GM18520 (cell line): ENCODE measurements around the gene KRTAP10-2.

ENCODE experiments used
- ATAC-seq: cut with Tn5 transposase; IDR thresholded peaks from one replicate; pipeline ENCODE4 v1.9.1; 2021; ENCODE audit not compliant: unreplicated experiment

Gene KRTAP10-2

DNA sequence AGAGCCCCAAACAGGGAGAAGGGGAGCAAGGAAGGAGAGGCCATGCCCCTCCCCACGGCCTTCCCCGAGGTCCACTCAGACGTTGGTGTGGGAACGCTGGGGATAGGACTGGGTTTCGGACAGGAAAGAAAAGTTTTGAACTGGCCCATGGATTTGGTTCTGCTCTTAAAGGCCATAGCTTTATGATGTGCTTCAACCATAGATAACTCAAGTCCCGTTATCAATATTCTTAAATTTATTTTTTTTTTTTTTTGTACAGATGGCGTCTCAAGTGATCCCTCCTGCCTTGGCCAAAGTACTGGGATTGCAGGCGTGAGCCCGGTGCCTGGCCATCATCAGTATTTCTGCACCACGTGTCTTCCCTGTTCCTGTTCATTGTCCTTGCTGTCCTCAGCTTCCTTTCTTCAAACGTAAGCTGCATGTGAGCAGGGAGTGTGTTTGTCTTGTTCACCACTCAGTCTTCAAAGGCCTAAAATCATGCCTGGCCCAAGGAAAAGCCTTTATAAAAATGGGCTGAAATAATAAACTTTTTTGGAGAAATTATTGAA lies 10.5 kb downstream of the KRTAP10-2 start:
- ATAC-seq = no peak

DNA sequence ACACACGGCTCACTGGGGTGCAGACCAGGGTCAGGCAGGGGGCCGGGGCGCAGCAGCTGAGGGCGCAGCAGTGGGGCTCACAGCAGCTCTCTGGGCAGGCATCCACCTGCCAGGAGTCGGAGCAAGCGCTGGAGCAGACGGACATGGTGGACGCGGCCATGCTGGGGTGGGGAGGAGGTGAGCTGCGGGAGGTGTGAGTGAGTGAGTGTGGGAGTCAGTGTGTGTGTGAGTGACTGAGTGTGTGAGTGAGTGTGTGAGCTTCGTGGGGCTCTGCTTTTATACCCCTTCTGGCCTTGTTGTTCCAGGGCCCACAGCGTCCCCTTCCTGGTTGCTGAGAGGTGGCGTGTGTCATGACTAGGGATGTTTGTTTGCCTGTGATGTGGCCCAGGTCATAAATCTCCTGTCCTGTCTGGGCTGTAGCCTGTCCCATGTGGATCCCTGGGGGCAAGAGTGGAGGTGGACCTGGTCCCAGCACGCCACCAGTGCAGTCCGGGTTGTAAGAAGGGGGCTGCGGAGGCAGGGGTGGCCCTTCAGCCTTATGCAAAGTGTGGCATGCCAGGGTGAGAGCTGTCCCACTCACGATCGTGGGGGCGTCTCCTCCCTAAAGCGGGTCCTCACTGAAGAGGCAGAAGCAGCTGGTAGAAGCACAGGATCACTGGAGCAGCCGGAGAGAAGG lies 11.2 kb downstream of the KRTAP10-2 start, which contains the start of gene KRTAP10-1:
Gene KRTAP10-1 (minus strand): TSS at position 205 of the 676 bp plus-strand sequence. CDS start 45 bp downstream, at position 160.
- no peak for ATAC-seq

DNA sequence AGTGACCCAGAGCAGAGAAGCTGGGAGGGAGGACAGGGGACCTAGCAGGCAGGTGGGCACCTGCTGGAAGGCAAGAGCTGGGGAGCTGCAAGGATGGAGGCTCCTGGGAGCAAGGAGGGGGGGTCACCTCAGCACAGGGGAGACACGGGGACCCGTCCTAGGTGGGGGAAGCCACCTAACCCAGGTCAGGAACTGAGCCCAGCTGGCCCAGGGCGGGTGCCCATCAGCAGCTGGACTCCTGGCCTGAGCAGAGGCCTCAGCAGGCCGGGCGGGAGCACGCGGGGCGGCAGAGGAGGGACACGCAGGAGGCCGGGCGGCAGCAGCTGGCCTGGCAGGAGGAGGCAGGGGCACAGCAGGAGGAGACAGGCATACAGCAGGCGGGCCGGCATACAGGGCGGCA lies 12.3 kb downstream of the KRTAP10-2 start:
- ATAC-seq = no peak

- ATAC-seq = no peak
Measured at GRCh38 chr21:44537930-44538911, 13.1 kb downstream of the KRTAP10-2 start.

DNA sequence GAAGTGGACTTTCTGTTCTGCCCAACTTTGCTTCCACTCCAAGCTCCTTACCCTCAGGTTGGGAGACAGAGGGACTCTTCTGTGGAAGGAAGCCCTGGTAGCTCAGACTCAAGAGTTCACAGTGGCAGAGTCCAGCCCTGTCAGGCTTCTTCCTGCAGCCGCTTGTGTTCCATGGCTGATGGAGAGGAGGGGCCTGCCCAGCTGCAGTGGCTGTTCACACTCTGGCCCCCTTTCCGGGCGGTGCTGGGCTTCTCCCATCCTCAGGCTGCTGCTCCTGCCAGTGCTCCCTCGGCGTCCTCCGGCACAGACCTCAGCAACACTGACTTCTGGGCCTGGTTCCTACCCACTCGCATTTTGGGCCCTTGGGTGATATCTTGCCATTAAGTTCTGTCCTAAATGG lies 15.3 kb downstream of the KRTAP10-2 start:
- no peak for ATAC-seq

DNA sequence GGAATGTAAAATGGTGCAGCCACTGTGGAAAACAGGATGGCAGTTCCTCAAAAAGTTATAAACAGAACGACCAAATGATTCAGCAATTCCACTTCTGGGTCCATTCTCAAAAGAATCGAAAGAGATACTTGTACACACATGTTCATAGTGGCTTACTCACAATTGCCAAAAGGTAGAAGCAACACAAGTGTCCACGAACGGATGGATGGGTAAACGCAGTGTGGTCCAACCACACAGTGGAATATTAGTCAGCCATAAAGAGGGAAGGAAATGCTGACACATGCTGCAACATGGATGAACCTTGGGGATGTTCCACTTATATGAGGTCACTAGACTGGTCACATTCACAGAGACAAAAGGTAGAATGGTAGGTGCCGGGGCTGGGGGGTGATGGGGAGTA lies 16.6 kb downstream of the KRTAP10-2 start:
- ATAC-seq = no peak

GRCh38 chr21:44533891-44534627 lies 17.2 kb downstream of the KRTAP10-2 start:
- ATAC-seq = no peak

DNA sequence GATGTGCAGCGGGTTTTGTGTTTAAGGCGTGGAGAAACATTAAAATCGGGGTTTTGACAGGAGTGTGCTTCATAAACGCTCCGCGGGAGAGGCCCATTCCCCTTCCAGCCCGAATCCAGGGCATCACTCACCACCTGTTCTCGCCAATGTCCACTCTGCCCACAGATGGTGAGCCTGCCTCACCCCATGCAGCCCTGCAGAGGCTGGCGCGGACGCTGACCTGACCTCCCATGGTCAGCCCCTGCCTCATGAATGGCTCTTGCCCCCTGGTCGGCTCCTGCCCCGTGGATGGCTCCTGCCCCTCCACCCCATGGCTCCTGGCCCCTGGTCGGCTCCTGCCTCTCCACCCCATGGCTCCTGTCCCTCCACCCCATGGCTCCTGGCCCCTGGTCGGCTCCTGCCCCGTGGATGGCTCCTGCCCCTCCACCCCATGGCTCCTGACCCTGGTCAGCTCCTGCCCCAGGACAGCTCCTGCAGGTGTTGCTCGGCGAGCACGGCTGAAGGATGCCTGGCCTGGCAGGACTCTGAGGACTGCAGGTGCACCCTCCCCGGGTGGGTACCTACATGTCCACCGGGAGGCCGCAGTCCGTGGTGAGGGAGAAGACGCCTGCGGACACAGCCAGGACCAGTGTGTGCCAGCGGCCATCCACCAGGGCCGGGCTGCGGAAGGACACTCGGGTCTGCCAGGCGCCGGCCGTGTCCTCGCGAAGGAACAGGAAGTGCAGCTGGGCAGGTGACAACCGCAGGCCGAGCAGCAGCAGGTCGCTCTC lies 18.0 kb downstream of the KRTAP10-2 start:
- ATAC-seq = no peak

DNA sequence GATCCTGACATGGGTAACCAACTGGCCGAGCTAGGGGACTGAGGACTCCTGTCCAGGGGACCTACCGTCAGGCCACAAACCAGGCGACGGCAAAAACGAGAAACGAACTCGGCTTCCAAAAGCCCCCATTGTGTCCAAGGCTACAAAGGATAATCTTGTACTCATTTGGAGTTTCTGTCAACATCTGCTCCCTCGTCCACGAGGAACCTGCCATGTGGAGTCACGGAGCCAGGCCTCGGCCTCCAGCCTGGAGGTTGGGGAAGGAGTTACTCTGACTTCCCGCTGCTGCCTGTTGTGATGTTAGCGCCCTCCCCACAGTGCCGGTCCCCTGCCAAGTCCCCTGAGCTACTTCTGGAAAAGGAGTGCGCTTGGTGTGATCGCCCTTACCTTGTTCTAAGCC lies 18.6 kb downstream of the KRTAP10-2 start:
- ATAC-seq = no peak

DNA sequence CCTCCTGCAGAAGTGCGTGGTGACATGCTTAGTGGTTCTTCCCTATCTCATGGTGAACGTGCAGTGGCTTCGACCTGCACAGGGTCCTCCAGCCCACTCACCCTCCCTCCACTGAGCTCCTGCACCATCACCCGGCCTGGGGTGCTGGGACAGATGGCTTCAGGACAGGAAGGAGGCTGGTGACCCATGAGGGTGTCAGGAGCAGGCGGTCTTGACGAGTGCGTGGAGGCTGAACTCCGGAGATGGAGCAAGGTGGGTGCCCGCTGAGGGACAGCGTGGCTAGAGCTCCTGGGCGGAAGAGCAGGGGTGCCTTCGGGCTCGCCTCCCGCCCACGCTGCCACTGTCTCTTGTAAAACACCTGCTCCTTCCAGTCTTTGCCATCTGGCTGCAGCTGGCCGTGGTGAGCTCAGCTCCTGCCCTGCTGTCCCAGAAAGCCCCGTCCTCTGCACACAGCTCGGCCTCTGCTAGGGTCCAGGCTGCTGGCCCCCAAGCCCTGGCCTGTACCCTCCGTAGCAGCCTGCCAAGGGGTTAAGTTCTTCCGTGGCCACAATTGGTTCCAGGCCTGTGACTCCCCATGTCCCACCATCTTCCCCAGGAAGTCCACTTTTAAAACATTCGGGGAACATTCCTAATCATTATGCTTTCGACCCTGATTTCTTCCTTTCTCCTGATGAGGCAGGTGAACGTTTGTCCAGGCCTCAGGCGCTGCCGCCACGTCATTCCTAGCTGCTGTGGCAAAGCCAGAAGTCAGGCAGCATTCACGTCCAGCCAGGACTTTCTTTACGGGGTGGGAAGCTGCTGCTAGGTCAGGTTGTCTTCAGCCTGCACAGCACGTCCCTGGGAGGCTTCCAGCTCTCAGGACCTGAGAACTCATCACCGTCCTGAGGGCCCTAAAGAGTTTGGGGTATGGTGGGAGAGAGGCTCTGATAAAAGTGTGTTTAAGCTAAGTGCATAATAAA lies 19.4 kb downstream of the KRTAP10-2 start:
- ATAC-seq = no peak

DNA sequence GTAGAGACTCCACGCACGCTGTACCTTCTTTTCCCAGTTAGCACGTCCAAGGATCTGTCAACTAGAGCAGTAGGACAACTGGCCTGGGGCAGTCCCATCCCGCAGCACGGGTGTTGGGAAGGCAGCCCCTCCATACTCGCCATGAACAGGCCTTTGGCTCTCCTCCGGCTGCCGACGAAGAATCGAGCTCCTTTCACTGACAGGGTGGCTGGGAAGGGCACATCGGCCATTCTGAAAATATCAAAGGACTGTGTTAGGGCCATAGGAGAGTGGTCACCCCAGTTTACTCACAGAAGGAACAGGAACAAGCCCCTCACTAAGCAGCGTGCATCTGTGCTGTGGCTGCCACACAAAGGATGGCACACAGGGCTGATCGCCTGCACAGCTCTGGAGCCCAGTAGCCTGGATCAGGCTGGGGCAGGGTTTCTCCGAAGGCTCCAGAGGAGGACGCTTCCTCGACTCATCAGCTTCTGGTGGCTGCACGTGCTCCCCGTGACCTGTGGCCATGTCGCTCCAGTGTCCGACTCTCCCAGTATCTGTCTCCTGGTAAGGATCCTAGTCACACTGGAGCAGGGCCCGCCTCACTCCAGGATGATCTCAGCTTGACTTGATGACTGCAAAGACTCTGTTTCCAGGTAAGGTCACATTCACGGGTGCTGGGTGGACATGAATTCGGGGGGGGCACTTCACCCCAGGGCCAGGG lies 20.3 kb downstream of the KRTAP10-2 start:
- ATAC-seq = no peak

- no peak for ATAC-seq
Measured at GRCh38 chr21:44530221-44530902, 20.9 kb downstream of the KRTAP10-2 start.

- ATAC-seq = no peak
Measured at GRCh38 chr21:44529503-44530125, 21.7 kb downstream of the KRTAP10-2 start.

GRCh38 chr21:44529011-44529421 lies 22.3 kb downstream of the KRTAP10-2 start:
- no peak for ATAC-seq

- no peak for ATAC-seq
Measured at GRCh38 chr21:44528634-44528995, 22.7 kb downstream of the KRTAP10-2 start.

DNA sequence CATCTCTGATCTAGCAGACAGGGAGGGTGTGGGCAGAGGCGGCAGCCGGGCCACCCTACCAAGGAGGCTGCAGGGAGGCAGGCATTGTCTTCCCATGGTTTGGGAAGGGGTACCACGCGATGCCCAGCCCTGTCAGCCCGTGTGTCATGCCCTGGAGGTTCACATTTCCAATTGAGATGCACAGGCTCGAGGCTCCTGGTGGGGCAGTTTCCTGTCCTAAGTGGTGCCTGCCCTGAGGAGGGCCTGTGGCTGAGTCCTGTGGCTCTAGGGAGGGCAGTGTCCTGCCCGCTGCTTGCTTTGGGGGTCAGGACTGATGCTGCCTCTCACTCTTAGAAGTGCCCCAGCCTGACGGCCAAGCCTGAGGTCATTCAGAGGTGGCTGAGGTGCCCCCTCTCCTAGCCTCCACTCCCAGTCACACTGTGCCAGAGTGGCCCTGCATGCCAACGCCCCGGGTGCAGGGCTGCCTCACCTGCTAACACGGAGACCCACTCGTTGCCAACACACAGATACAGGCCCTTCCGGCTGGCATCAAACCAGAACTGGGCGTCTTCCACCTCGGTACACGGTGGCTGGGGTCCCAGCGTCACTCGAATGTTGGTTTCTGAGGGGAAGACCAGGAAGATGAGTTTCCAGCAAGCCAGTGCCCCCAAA lies 23.2 kb downstream of the KRTAP10-2 start:
- no peak for ATAC-seq
